ENCODE results near the gene SYTL5.

DNA sequence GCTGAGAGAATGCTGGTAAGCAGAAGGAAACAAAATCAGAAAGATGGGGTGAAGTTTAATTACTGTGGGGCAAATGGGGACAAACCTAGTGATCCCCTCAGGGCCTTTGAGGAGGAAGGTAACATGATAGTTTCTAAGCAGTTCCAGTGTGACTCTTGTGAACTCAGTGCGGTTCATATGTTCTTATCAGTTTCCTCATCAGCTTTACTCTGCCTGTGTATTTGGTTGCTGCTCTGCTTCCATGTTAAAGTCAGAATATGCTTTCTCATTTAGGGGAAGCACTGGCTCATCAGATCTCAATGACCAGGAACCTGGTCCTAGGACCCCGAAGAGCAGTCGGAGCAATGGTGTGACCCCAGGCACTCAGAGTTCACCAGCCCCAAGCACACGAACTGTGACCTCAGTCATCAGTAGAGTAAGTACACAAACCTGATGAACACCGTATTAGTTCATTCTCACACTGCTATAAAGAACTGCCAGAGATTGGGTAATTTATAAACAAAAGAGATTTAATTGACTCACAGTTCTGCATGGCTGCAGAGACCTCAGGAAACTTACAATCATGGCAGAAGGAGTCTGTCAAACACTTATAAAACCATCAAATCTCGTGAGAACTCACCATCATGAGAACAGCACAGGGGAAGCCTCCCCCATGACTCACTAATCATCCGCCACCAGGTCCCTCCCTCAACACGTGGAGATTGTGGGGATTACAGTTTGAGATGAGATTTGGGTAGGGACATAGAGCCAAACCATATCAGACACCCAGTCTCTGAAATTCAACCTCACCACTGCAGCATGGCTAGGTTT lies 83.0 kb downstream of the SYTL5 start:
- TF ChIP-seq, protein P1, sequence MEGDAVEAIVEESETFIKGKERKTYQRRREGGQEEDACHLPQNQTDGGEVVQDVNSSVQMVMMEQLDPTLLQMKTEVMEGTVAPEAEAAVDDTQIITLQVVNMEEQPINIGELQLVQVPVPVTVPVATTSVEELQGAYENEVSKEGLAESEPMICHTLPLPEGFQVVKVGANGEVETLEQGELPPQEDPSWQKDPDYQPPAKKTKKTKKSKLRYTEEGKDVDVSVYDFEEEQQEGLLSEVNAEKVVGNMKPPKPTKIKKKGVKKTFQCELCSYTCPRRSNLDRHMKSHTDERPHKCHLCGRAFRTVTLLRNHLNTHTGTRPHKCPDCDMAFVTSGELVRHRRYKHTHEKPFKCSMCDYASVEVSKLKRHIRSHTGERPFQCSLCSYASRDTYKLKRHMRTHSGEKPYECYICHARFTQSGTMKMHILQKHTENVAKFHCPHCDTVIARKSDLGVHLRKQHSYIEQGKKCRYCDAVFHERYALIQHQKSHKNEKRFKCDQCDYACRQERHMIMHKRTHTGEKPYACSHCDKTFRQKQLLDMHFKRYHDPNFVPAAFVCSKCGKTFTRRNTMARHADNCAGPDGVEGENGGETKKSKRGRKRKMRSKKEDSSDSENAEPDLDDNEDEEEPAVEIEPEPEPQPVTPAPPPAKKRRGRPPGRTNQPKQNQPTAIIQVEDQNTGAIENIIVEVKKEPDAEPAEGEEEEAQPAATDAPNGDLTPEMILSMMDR (IDR thresholded peaks at IDR 0.05) = no peak
- no peak for TF ChIP-seq POLR2A (IDR thresholded peaks at IDR 0.05)
